Epithelial cell of proximal tubule (primary cell): ENCODE data around the gene TUBB2A. TPM values are rescaled to one million over a fixed set of nuclear protein-coding genes. Genes with fewer than 3 reads are reported as not detected.
A peak's percentile ranks its signal among the peaks of the same experiment; 100 is the strongest.
"Not testable (repeated sequence)": the region's sequence is repeated elsewhere in the genome, so short reads cannot be mapped to it uniquely, and the experiment has no call there.

Source experiments
- DNase-seq: peaks from one replicate; pipeline ENCODE4 v3.0.0-alpha.2; 2011; ENCODE audit warnings: low read depth
- H3K4me3 ChIP-seq: 2 replicates; pipeline ENCODE4 v1.5.1; 2011; ENCODE audit warnings: low read depth, mild to moderate bottlenecking, low read length
- total RNA-seq: library from RNA; depleted of rRNA; stranded (reverse); fragments of >200 nt; gene quantifications from 2 replicates; pipeline ENCODE4 v1.2.3, GENCODE V29; 2015
- TF ChIP-seq, protein P1 (sequence below): conservative IDR thresholded peaks from 2 replicates; pipeline ENCODE4 v1.5.1; 2012; ENCODE audit warnings: low read depth, mild to moderate bottlenecking, low read length

The TUBB2A gene
- total RNA-seq, 1 donor from 2014 or later, result 158 TPM

GRCh38 chr6:3181105-3181504 lies 23.8 kb upstream of the TUBB2A start:
- TF ChIP-seq, protein P1, sequence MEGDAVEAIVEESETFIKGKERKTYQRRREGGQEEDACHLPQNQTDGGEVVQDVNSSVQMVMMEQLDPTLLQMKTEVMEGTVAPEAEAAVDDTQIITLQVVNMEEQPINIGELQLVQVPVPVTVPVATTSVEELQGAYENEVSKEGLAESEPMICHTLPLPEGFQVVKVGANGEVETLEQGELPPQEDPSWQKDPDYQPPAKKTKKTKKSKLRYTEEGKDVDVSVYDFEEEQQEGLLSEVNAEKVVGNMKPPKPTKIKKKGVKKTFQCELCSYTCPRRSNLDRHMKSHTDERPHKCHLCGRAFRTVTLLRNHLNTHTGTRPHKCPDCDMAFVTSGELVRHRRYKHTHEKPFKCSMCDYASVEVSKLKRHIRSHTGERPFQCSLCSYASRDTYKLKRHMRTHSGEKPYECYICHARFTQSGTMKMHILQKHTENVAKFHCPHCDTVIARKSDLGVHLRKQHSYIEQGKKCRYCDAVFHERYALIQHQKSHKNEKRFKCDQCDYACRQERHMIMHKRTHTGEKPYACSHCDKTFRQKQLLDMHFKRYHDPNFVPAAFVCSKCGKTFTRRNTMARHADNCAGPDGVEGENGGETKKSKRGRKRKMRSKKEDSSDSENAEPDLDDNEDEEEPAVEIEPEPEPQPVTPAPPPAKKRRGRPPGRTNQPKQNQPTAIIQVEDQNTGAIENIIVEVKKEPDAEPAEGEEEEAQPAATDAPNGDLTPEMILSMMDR, result no peak
- no peak for DNase-seq
- H3K4me3 ChIP-seq, result no peak overlapping the region

GRCh38 chr6:3179945-3180344 lies 22.6 kb upstream of the TUBB2A start:
- peak overlapping the region; percentile 38 for H3K4me3 ChIP-seq
- DNase-seq, result not testable (repeated sequence)

DNA sequence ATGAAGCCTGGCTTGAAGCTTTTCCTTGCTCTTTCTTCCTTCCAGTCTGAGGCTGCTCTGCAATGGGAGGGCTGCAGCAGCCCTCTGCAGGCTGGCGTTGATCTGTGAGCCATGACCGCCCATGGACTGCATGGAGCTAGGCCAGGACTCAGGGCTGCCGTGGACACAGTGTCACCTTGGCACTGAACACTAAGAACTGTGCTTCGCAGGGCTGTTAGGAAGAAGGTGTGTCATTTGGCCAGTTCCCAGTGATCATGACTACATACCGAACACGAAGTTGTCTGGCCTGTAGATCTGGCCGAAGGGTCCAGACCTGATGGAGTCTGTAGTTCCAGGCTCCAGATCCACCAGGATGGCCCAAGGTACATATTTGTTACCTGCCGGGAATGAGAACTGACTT lies 21.3 kb upstream of the TUBB2A start:
- DNase-seq, H3K4me3 ChIP-seq: not testable (repeated sequence)

- H3K4me3 ChIP-seq, result no peak overlapping the region
- TF ChIP-seq, protein P1, result no peak
- DNase-seq, result no peak
Measured at GRCh38 chr6:3176562-3177355, 19.4 kb upstream of the TUBB2A start.

GRCh38 chr6:3175715-3176402 lies 18.5 kb upstream of the TUBB2A start:
- TF ChIP-seq, protein P1, result no peak
- no peak overlapping the region for H3K4me3 ChIP-seq
- no peak for DNase-seq

GRCh38 chr6:3173636-3174089 lies 16.3 kb upstream of the TUBB2A start:
- H3K4me3 ChIP-seq, DNase-seq: not testable (repeated sequence)

- not testable (repeated sequence) for H3K4me3 ChIP-seq, DNase-seq
Measured at GRCh38 chr6:3172789-3173188, 15.4 kb upstream of the TUBB2A start.

- not testable (repeated sequence) for H3K4me3 ChIP-seq, DNase-seq
Measured at GRCh38 chr6:3171313-3172175, 14.2 kb upstream of the TUBB2A start.

DNA sequence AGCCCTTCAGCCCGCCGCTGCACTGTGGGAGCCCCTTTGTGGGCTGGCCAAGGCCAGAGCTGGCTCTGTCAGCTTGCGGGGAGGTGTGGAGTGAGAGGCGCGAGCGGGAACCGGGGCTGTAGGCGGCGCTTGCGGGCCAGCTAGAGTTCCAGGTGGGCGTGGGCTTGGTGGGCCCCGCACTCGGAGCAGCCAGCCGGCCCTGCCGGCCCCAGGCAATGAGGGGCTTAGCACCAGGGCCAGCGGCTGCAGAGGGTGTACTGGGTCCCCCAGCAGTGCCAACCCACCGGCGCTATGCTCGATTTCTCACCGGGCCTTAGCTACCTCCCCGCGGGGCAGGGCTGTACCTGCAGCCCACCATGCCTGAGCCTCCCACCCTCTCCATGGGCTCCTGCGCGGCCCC lies 13.3 kb upstream of the TUBB2A start:
- not testable (repeated sequence) for DNase-seq, H3K4me3 ChIP-seq

- not testable (repeated sequence) for DNase-seq, H3K4me3 ChIP-seq
Measured at GRCh38 chr6:3168046-3168445, 10.7 kb upstream of the TUBB2A start.

DNA sequence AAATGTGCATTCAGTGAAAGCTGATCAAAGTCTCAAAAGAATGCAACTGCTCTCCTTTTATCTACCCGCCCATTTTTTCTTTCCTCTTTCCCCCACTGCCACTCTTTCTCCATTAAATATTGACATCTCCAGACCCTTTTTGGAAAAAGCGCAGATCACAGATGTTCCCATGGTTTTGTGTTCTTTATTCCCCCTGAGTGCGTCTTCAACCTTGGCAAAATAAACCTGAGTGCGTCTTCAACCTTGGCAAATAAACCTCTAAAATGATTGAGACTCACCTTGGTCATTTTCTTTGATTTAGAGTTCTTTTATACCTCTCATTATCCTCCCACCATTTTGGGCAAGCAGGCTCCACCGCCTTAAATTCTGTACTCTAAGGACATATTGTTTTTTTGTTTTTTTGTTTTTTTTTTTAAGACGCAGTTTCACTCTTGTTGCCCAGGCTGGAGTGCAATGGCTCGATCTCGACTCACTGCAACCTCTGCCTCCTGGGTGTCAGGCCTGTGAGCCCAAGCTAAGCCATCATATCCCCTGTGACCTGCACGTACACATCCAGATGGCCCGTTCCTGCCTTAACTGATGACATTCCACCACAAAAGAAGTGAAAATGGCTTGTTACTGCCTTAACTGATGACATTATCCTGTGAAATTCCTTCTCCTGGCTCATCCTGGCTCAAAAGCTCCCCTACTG lies 9.3 kb upstream of the TUBB2A start:
- not testable (repeated sequence) for DNase-seq, H3K4me3 ChIP-seq
